Sigmoid colon (tissue), 3 donors: ENCODE data around the gene MAU2.

Experiments used
- POLR2A ChIP-seq, 2 donors: fragments of 450-650 bp; IDR thresholded peaks; one replicate each; pipeline ENCODE4 v1.6.1; 2016; ENCODE audit warnings: antibody characterized with exemption in 2 of 2, mild to moderate bottlenecking in 2 of 2, moderate library complexity in 2 of 2
- TF ChIP-seq, protein P1 (sequence below), 4 experiments: fragments of 450-650 bp in 3 of 4; fragments of 200-600 bp in 1 of 4; IDR thresholded peaks; one replicate each; pipeline ENCODE4 v1.5.1; 2016 to 2019; ENCODE audit warnings: antibody characterized with exemption in 4 of 4, mild to moderate bottlenecking in 3 of 4, moderate library complexity in 2 of 4

GRCh38 chr19:19403373-19403901 is 82.8 kb downstream of the MAU2 start:
- TF ChIP-seq, protein P1, sequence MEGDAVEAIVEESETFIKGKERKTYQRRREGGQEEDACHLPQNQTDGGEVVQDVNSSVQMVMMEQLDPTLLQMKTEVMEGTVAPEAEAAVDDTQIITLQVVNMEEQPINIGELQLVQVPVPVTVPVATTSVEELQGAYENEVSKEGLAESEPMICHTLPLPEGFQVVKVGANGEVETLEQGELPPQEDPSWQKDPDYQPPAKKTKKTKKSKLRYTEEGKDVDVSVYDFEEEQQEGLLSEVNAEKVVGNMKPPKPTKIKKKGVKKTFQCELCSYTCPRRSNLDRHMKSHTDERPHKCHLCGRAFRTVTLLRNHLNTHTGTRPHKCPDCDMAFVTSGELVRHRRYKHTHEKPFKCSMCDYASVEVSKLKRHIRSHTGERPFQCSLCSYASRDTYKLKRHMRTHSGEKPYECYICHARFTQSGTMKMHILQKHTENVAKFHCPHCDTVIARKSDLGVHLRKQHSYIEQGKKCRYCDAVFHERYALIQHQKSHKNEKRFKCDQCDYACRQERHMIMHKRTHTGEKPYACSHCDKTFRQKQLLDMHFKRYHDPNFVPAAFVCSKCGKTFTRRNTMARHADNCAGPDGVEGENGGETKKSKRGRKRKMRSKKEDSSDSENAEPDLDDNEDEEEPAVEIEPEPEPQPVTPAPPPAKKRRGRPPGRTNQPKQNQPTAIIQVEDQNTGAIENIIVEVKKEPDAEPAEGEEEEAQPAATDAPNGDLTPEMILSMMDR (IDR thresholded peaks at IDR 0.05): no peak
- no peak for TF ChIP-seq POLR2A (IDR thresholded peaks at IDR 0.05)
